Hematopoietic multipotent progenitor cell treated with erythropoietin and hydrocortisone succinate and interleukin-3 and kit ligand, for 15 days (in vitro differentiated cells): ENCODE results near the gene MLANA.
"Not testable (repeated sequence)": the region's sequence is repeated elsewhere in the genome, so short reads cannot be mapped to it uniquely, and the experiment has no call there.

Source experiments
- DNase-seq: peaks from one replicate; pipeline ENCODE4 v3.0.0-alpha.2; 2015; ENCODE audit warnings: low spot score

Gene MLANA

GRCh38 chr9:5869315-5870019 lies 21.2 kb upstream of the MLANA start:
- DNase-seq: peak; percentile 13

- DNase-seq: no peak
These were observed 20.7 kb upstream of the MLANA start for GRCh38 chr9:5870020-5870339.

GRCh38 chr9:5870691-5871090 lies 20.0 kb upstream of the MLANA start:
- peak; percentile 18 for DNase-seq

GRCh38 chr9:5871785-5872184 lies 18.9 kb upstream of the MLANA start:
- DNase-seq: no peak

- no peak for DNase-seq
These were observed 18.2 kb upstream of the MLANA start for GRCh38 chr9:5872511-5872910.

GRCh38 chr9:5873439-5873838 lies 17.2 kb upstream of the MLANA start:
- no peak for DNase-seq

GRCh38 chr9:5874048-5874447 lies 16.6 kb upstream of the MLANA start:
- no peak for DNase-seq

- DNase-seq: no peak
These were observed 14.7 kb upstream of the MLANA start for GRCh38 chr9:5876026-5876425.

GRCh38 chr9:5876711-5877110 lies 14.0 kb upstream of the MLANA start:
- DNase-seq: no peak

GRCh38 chr9:5879419-5880181 lies 11.1 kb upstream of the MLANA start:
- DNase-seq: no peak

- DNase-seq: not testable (repeated sequence)
These were observed 8.3 kb upstream of the MLANA start for GRCh38 chr9:5882244-5883012.

- no peak for DNase-seq
These were observed 6.5 kb upstream of the MLANA start for GRCh38 chr9:5884191-5884590.

- DNase-seq: peak; percentile 73
These were observed 4.4 kb upstream of the MLANA start for GRCh38 chr9:5886114-5886939.

- no peak for DNase-seq
These were observed 1.9 kb downstream of the MLANA start for GRCh38 chr9:5892456-5893133.

GRCh38 chr9:5893134-5893505 lies 2.4 kb downstream of the MLANA start:
- DNase-seq: no peak

GRCh38 chr9:5893591-5894236 lies 3.0 kb downstream of the MLANA start:
- no peak for DNase-seq

- DNase-seq: no peak
These were observed 3.7 kb downstream of the MLANA start for GRCh38 chr9:5894237-5894959.

- DNase-seq: no peak
These were observed 5.1 kb downstream of the MLANA start for GRCh38 chr9:5895782-5896181.

- no peak for DNase-seq
These were observed 6.2 kb downstream of the MLANA start for GRCh38 chr9:5896863-5897262.

- DNase-seq: no peak
These were observed 7.2 kb downstream of the MLANA start for GRCh38 chr9:5897851-5898250.
